HFFc6 (cell line): ENCODE measurements around the gene SH3TC1. TPM values are rescaled to one million over a fixed set of nuclear protein-coding genes. Genes with fewer than 3 reads are reported as not detected.
A peak's percentile ranks its signal among the peaks of the same experiment; 100 is the strongest.

Experiments
- DNase-seq: peaks from one replicate; pipeline ENCODE4 v3.0.0-alpha.2; 2018
- H3K27ac Mint-ChIP-seq: 2 replicates; pipeline ENCODE4 v1.8.0; 2020; ENCODE audit warnings: mild to moderate bottlenecking, mixed read lengths
- H3K27me3 Mint-ChIP-seq: 2 replicates; pipeline ENCODE4 v1.8.0; 2021; ENCODE audit warnings: mild to moderate bottlenecking, moderate library complexity, mixed read lengths; ENCODE audit not compliant: insufficient read depth
- H3K36me3 Mint-ChIP-seq: 2 replicates; pipeline ENCODE4 v1.8.0; 2021; ENCODE audit warnings: low read depth, mixed read lengths
- H3K4me1 Mint-ChIP-seq: 2 replicates; pipeline ENCODE4 v1.8.0; 2020; ENCODE audit warnings: low read depth, mixed read lengths
- H3K4me3 Mint-ChIP-seq: 2 replicates; pipeline ENCODE4 v1.8.0; 2020; ENCODE audit warnings: mild to moderate bottlenecking, moderate library complexity, mixed read lengths
- H3K9me3 Mint-ChIP-seq: 2 replicates; pipeline ENCODE4 v1.8.0; 2020; ENCODE audit warnings: mild to moderate bottlenecking, mixed read lengths
- CTCF ChIP-seq: fragments of 200-600 bp; sonication (generic); IDR thresholded peaks from 2 replicates; pipeline ENCODE4 v1.5.0; 2021; ENCODE audit warnings: antibody characterized with exemption, mild to moderate bottlenecking
- total RNA-seq, 6 experiments: library from RNA; stranded (reverse); fragmentation: NEBNext Ultra II Directional; extraction: Animal tissue kit (Norgen Biotek cat#: 25700); gene quantifications; 2 replicates in 1 of 6; 3 replicates in 5 of 6; pipeline ENCODE4 v1.2.3, GENCODE V29; 2021

The SH3TC1 gene
- total RNA-seq, 6 experiments from 2014 or later, result 0.34 to 1.4 (median 0.86) TPM

DNA sequence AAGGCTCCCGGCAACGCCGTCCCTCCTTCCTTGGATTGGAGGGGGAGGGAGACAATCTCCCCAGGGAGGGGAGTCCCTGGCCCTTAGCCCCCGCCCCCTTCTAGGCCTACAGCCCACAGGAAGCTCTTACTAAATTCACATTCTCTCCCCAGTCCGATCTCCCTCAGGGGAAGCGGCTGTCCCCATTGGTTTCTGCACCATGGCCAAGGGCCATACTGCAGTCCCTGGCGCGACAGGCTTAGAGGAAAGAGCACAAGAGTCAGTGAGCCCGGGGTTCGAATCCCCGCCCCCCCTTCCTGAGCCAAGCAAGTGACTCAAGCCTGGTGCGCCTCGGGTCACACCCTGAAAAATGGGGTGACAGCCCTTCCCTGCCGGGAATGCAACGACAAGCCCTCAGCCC is 41.6 kb upstream of the SH3TC1 start:
- no peak overlapping the region for H3K4me3 Mint-ChIP-seq
- H3K27ac Mint-ChIP-seq, result no peak overlapping the region

GRCh38 chr4:8157944-8158709 is 41.0 kb upstream of the SH3TC1 start:
- Mint-ChIP-seq H3K9me3 (no peaks in the 10 kb centered on the region), H3K27ac (no peak overlapping the region), H3K27me3 (peaks cover 18% of the 10 kb centered on the region), H3K4me3 (no peak overlapping the region), H3K36me3 (no peaks in the 10 kb centered on the region), H3K4me1 (peaks cover 10% of the 10 kb centered on the region)
- no peak for DNase-seq
- no peak for TF ChIP-seq CTCF

More for the DNA sequence above, 41.6 kb upstream of the SH3TC1 start:
- no peak for DNase-seq
- H3K4me1 Mint-ChIP-seq, result peaks cover 10% of the 10 kb centered on the region
- no peak for TF ChIP-seq CTCF
- H3K9me3 Mint-ChIP-seq, result no peaks in the 10 kb centered on the region
- H3K36me3 Mint-ChIP-seq, result no peaks in the 10 kb centered on the region
- peaks cover 18% of the 10 kb centered on the region for H3K27me3 Mint-ChIP-seq

DNA sequence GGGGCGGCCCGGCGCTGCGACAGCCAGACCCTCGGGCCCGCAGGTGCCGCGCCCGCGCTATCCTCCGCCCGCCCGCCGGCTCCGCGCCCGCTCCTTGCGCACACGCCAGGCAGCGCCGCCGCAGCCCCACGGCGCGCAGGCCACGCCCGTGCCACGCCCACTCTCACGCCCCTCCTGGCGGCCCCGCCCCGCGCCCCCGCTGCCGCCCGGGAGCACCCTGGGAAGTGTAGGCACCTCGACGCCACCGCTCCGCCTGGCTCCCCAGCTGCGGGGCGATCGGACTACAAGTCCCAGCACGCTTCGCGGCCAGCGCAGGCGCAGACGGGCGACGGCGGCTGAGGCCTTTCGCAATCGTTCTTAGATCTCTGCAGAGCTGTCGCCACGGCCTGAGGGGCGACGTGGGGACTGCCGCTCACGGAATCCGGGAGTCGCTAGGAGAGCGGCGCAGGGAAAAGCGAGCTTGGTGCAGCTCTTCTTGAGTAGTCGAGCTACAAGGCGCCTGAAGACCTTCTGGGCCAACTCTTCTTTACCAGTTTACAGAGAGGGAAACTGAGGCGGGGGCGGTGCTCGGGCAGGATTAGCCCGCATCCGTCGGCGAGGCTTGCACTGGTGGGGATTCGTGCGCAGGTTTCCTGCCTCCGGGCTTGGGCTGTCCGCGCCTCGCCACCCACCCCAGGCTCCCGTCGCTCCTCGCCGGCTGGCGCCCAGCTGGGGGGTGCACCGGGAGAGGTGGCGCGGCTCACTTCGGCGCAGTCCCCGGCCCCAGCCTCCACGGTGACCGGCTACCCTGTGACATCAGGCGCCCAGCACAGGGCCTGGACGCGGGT is 40.2 kb upstream of the SH3TC1 start, which contains the start of gene ABLIM2:
Gene ABLIM2 (minus strand): TSS at position 104 of the 827 bp plus-strand sequence. CDS start 124 bp downstream, outside the sequence.
- H3K27ac Mint-ChIP-seq, result no peak within 1 kb of the TSS; the same call in 1 of the 2 replicates
- H3K27me3 Mint-ChIP-seq, result peaks cover 23% of the 10 kb centered on the region
- DNase-seq, result peak; percentile 96
- no peaks in the 10 kb centered on the region for H3K36me3 Mint-ChIP-seq
- TF ChIP-seq CTCF, result no peak
- peak within 1 kb of the TSS; percentile 98 for H3K4me3 Mint-ChIP-seq
- H3K4me1 Mint-ChIP-seq, result peaks cover 10% of the 10 kb centered on the region
- H3K9me3 Mint-ChIP-seq, result no peaks in the 10 kb centered on the region

- no peak for TF ChIP-seq CTCF
- H3K27ac Mint-ChIP-seq, result no peak overlapping the region
- DNase-seq, result no peak
- no peaks in the 10 kb centered on the region for H3K36me3 Mint-ChIP-seq
- H3K9me3 Mint-ChIP-seq, result no peaks in the 10 kb centered on the region
- H3K27me3 Mint-ChIP-seq, result peaks cover 26% of the 10 kb centered on the region
- peak overlapping the region; percentile 70 for H3K4me3 Mint-ChIP-seq
- peaks cover 10% of the 10 kb centered on the region for H3K4me1 Mint-ChIP-seq
These were observed 39.4 kb upstream of the SH3TC1 start for GRCh38 chr4:8159537-8160232.

DNA sequence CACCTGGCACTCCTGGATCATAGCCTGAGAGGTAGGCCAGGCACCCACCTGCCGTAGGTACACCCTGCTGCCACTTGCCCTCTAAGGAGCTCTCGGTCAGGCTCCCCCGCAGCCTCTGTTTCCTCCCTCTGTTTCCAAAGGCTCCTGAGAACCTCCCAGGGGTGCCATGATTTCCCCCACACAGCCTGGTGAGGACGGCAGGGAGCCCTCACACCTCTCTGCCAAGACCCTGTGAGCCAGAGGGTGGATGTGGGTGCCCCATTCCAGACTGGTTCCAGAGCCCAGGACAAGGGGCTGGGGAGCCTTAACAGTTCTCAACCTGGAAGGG is 38.9 kb upstream of the SH3TC1 start:
- Mint-ChIP-seq H3K9me3 (no peaks in the 10 kb centered on the region), H3K27me3 (peaks cover 26% of the 10 kb centered on the region), H3K36me3 (no peaks in the 10 kb centered on the region), H3K27ac (no peak overlapping the region), H3K4me3 (no peak overlapping the region; the same call in 1 of the 2 replicates), H3K4me1 (peaks cover 10% of the 10 kb centered on the region)
- DNase-seq, result no peak
- TF ChIP-seq CTCF, result no peak
